Neural crest cell (in vitro differentiated cells): ENCODE data around the gene SASH1. TPM values are rescaled to one million over a fixed set of nuclear protein-coding genes. Genes with fewer than 3 reads are reported as not detected.

Experiments
- DNase-seq: peaks from one replicate; pipeline ENCODE4 v3.0.0; 2021; ENCODE audit warnings: low read depth, mixed read lengths, low spot score
- H3K27ac Mint-ChIP-seq: one replicate; pipeline ENCODE4 v1.8.0; 2021; ENCODE audit warnings: mild to moderate bottlenecking, mixed read lengths; ENCODE audit not compliant: unreplicated experiment
- H3K27me3 Mint-ChIP-seq: 2 replicates; pipeline ENCODE4 v1.8.0; 2021; ENCODE audit warnings: low read depth, mild to moderate bottlenecking, mixed read lengths
- H3K36me3 Mint-ChIP-seq: 2 replicates; pipeline ENCODE4 v1.8.0; 2021; ENCODE audit warnings: low read depth, mild to moderate bottlenecking, mixed read lengths
- H3K4me1 Mint-ChIP-seq: 2 replicates; pipeline ENCODE4 v1.8.0; 2021; ENCODE audit warnings: mixed read lengths
- H3K4me3 Mint-ChIP-seq: one replicate; pipeline ENCODE4 v1.8.0; 2021; ENCODE audit warnings: mild to moderate bottlenecking, mixed read lengths
- H3K9me3 Mint-ChIP-seq: 2 replicates; pipeline ENCODE4 v1.8.0; 2021; ENCODE audit warnings: mixed read lengths
- total RNA-seq: library from RNA; stranded (reverse); gene quantifications from 2 replicates; pipeline ENCODE4 v1.2.1, GENCODE V29; 2021
- TF ChIP-seq, protein P1 (sequence below): fragments of 200-600 bp; sonication (generic); conservative IDR thresholded peaks from 2 replicates; pipeline ENCODE4 v1.5.0; 2021; ENCODE audit warnings: antibody characterized with exemption, mild to moderate bottlenecking

SASH1 gene
- total RNA-seq, 1 donor from 2014 or later: 90.0 TPM

DNA sequence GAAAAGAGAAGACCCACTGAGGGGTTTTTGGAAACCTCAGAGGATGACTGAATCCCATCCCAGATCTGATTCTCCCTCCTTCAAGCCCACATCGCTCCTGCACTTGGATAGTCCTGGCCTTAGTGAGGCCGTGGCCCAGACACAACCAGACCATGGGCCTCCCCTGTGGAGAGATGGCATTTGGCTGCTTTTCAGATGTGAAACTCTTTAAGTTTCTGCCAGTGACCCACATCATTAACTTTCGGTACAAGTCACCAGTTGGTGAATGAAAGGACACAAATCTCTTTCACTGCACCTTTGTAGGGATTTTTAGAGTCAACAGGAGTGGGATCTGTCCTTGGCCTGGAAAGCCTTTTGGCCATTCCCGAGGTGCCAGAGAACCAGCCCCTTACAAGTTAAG, 116.6 kb downstream of the SASH1 start:
- peaks cover 85% of the 10 kb centered on the region for H3K4me1 Mint-ChIP-seq
- no peaks in the 10 kb centered on the region for H3K9me3 Mint-ChIP-seq
- DNase-seq: no peak
- H3K36me3 Mint-ChIP-seq: peaks cover 19% of the 10 kb centered on the region
- H3K4me3 Mint-ChIP-seq: no peak overlapping the region
- no peak overlapping the region for H3K27ac Mint-ChIP-seq
- H3K27me3 Mint-ChIP-seq: no peaks in the 10 kb centered on the region
- TF ChIP-seq, protein P1, sequence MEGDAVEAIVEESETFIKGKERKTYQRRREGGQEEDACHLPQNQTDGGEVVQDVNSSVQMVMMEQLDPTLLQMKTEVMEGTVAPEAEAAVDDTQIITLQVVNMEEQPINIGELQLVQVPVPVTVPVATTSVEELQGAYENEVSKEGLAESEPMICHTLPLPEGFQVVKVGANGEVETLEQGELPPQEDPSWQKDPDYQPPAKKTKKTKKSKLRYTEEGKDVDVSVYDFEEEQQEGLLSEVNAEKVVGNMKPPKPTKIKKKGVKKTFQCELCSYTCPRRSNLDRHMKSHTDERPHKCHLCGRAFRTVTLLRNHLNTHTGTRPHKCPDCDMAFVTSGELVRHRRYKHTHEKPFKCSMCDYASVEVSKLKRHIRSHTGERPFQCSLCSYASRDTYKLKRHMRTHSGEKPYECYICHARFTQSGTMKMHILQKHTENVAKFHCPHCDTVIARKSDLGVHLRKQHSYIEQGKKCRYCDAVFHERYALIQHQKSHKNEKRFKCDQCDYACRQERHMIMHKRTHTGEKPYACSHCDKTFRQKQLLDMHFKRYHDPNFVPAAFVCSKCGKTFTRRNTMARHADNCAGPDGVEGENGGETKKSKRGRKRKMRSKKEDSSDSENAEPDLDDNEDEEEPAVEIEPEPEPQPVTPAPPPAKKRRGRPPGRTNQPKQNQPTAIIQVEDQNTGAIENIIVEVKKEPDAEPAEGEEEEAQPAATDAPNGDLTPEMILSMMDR: no peak

DNA sequence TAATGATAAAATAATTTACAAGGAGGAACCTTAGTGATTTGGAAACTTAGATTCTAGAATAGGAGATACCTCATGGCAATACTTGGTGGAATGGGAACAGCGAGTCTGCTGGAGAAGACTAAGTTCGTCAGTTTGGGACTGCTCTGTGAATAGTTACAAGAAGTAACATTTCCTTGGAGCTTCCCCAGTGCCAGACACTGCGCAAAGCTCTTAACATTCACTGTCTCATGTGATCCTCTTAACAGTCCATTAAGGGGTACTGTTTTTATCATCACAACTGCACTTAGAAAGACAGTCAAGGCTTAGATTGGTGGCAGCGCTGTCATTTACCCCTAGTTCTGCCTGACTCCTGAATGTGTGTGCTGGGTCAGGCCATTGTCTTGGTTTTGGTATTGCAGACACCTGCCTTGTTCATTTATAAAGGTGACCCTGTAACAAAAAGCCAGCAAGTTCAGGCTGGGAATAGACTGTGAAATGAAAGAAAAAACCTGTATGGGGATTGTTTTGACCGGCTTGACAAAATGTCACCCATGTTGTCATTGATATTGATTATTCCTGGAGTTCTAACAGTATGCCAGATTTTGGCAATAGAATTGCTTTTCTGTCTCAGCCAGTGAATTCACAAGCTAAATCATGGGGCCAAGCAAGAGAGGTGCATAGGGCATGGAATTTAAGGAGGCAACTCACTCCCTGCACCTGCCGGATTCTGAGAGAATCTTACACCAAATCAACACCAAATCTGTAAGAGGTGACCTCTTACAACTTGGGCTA, 118.4 kb downstream of the SASH1 start:
- Mint-ChIP-seq H3K36me3 (peaks cover 16% of the 10 kb centered on the region), H3K27me3 (no peaks in the 10 kb centered on the region), H3K27ac (no peak overlapping the region), H3K4me1 (peaks cover 79% of the 10 kb centered on the region), H3K9me3 (no peaks in the 10 kb centered on the region), H3K4me3 (no peak overlapping the region)
- no peak for DNase-seq
- TF ChIP-seq, protein P1: no peak

- Mint-ChIP-seq H3K4me1 (peaks cover 83% of the 10 kb centered on the region), H3K36me3 (peaks cover 16% of the 10 kb centered on the region), H3K27ac (no peak overlapping the region), H3K27me3 (no peaks in the 10 kb centered on the region), H3K4me3 (no peak overlapping the region), H3K9me3 (no peaks in the 10 kb centered on the region)
- TF ChIP-seq, protein P1: no peak
- no peak for DNase-seq
These were observed 119.4 kb downstream of the SASH1 start for GRCh38 chr6:148461986-148462577.

GRCh38 chr6:148463671-148464070, 121.0 kb downstream of the SASH1 start:
- H3K36me3 Mint-ChIP-seq: peaks cover 2% of the 10 kb centered on the region
- H3K4me1 Mint-ChIP-seq: peaks cover 70% of the 10 kb centered on the region
- TF ChIP-seq, protein P1: no peak
- DNase-seq: no peak
- H3K27me3 Mint-ChIP-seq: no peaks in the 10 kb centered on the region
- H3K27ac Mint-ChIP-seq: peak overlapping the region; percentile 47
- H3K4me3 Mint-ChIP-seq: no peak overlapping the region
- H3K9me3 Mint-ChIP-seq: no peaks in the 10 kb centered on the region

GRCh38 chr6:148464319-148465010, 121.8 kb downstream of the SASH1 start:
- Mint-ChIP-seq H3K9me3 (no peaks in the 10 kb centered on the region), H3K27ac (no peak overlapping the region), H3K36me3 (peaks cover 4% of the 10 kb centered on the region)

More at GRCh38 chr6:148464319-148465010, 121.8 kb downstream of the SASH1 start:
- TF ChIP-seq, protein P1: peak; percentile 98
- Mint-ChIP-seq H3K27me3 (no peaks in the 10 kb centered on the region), H3K4me1 (peaks cover 67% of the 10 kb centered on the region), H3K4me3 (peak overlapping the region; percentile 13)
- DNase-seq: peak; percentile 76
